T-helper 2 cell treated with Interferon-gamma antibody and Interleukin-4, amounts not matched to agents 100 ng/mL and 5 ng/mL, for 36 hours (primary cell): Measurements from ENCODE around the gene HEPHL1. TPM values are rescaled to one million over a fixed set of nuclear protein-coding genes. Genes with fewer than 3 reads are reported as not detected.
"Not testable (repeated sequence)": the region's sequence is repeated elsewhere in the genome, so short reads cannot be mapped to it uniquely, and the experiment has no call there.

Experiments used
- intact Hi-C: fragments of 100-400 bp; cut with micrococcal nuclease; formaldehyde crosslinking; loops from one replicate; pipeline ENCODE4 v1.15.1; 2023
- total RNA-seq: library from RNA; stranded (reverse); gene quantifications from 2 replicates; pipeline ENCODE4 v1.2.3, GENCODE V29; 2022

Gene HEPHL1
- total RNA-seq, 1 donor from 2014 or later = not detected

DNA sequence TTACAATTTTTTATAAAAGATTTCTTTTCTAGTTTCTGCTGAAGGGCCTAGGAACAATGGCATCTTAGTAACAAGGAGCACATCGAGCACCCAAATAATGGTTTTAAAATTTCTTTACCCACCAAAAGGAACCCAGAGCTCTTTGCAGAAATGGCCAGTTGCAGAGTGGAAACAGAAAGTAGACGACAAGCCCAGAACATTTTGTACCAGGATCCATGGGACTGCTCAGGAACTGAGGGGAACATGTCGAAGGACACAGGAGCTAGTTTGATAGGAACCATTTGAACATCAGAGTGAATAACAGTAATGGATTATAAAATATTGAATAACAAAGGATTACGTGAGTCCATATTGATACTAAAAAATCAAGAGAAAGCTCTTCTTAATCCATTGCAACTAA is 124.8 kb downstream of the HEPHL1 start:
- intact Hi-C loops = no loop called here

DNA sequence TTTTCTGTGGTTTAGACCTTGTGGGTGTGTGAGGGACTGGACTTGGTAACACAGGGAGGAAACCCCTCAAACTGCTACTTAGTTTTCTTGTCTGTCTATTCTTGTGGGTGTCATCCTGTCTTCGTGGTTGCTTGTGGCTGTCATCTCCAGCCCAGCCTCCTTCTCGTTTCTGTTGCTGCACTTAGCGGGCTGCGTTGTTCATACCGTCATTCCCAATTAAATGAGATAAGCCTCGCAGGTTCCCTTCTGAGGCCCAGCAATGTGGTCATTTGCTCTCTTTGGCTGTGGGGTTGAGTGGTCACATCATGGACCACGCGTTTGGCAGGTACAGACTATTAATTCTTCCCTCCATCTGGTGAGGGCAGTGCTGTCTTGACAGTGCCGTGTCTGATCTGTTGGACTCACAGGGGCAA is 126.3 kb downstream of the HEPHL1 start:
- intact Hi-C loops = no loop called here

DNA sequence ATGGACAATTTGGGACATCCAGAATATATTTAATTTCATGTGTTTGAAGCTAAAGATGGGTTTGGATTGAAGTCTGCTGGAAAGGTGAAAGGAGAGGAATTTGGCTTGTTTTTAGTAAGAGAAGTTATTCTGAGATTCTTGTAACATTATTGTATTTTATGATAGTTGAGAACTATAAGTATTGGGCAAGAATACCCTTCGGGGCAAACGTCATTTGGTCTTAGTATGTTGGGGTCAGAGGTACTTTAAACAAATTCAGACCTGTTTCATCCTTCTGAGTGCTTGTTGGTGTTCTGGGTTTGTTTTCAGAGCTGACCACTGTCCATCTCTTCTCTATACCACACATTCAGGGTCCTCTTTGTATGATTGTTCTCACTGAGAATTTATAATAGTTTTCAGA is 127.0 kb downstream of the HEPHL1 start:
- intact Hi-C loops = no loop called here

DNA sequence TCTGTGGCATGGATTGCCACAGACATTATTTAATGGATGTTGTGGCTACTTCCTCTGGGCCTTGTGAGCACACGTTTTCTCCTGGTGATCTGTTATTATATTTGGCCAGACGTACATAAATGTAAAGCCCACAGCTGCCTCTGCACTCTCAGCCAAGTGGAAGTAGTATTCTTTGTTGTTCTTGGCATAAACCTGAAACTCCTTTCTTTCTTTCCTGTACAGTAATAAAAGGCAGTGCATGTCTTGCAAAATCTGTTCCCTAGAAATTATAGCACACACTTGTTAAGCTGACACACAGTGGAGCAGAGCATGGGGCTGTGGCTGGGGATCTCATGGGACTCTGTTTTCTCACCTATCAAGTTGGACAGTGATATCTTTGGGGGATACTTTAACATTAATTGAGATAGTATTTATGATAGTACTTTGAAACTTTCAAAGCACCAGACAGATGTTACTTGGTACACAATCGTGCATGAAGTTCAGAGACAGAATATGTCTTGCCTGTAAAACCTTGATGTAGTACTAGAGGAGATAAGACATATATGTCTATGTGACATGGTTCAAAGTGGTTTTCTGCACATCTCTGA is 128.4 kb downstream of the HEPHL1 start:
- intact Hi-C loops = no loop called here

DNA sequence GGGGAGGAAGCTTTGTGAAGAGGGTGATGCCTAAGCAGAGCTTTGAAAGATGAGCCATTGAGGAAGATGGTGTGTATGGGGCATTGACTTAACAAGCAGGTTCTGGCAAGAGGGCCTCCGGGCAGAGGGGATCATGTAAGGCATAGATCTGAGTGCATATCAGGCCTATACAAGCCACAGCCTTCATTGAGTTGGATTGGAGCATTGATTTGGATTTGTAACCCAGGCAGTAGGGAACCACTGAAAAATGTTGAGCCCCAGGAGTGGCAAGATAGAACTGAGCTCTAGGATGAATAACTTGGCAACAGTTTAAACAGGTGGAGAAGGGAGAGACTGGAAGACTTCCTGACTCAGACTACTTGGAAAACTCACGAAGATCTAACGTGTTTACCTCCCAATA is 128.9 kb downstream of the HEPHL1 start:
- intact Hi-C loops = no loop called here

DNA sequence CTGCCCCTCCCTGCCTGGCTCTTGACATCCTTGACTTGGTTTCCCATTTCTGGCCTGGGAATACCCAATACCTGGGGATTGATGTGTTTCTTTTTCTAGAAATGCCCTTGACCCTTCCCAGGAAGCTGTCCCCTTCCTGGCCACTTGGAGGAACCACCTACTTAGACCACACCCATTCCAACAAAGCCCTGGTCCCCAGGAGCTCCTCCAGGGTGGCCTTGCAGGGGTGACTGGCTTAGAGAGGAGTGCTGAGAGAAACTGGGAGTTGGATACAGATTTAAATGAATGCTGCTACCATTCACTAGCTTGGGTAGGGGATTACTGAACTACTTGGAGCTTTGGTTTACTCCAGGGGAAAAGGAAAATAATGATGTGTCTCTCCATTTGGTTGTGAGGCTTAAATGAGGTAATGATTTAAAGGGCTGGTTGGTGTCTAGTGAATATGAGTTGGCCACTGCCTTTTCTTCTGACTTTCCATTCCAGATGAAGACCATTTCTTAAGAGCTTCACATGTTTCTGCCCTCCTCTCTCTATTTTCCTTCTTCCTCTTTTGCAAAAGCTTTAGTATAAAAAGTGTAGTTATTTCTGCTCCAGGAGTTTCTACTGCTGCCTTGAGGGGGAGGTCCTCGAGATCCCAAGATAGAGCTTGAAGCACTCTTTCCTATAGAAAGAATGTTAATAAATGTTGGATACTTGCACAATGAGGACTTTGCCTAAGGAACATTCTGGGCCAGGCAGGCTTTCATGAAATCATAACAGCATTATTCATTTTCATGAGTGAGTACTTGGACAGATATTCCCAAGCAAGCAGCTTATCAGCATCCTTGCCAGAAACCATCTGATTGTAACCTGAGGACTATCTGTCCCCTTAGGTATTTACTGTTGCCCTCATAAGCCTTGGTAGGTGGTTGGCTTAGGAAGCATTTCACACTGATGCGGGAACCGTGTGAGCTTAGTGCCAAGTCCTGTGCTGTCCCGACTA is 129.8 kb downstream of the HEPHL1 start:
- intact Hi-C loops = no loop called here

DNA sequence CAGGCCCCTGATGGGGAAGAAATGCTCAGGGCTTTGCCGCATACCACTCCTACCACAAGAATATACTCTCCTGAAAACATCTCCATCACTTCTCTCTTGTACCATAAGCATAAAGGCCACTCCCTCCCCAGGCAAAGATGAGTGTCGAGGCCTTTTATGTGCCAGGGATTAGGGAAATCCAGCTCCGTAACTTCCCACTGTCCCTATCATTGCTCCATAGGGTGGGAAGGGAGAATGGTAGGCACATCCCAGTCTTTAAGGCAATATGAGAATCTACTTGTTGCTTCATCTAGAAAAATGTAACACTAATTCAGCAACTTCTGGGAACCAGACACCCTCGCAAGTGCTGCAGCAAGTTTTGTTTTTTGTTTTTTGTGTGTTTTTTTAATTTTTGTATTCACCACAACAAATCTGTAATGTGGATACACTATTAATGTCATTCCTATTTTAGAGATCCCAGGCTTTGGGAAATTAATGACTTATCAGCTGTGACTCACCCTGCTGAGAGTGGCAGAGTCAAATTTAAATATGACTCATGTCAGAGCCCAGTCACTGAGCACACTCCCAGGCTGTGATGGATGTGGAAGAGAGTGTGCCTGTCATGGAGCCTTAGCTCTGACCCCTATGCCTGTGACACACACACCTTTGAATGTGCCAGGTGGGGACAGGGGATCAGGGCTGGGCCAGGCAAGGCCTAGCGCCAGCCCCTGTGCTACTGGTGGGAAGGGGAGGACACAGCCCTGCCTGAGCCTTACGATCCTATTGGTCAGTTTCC is 130.9 kb downstream of the HEPHL1 start:
- intact Hi-C loops = no loop called here

DNA sequence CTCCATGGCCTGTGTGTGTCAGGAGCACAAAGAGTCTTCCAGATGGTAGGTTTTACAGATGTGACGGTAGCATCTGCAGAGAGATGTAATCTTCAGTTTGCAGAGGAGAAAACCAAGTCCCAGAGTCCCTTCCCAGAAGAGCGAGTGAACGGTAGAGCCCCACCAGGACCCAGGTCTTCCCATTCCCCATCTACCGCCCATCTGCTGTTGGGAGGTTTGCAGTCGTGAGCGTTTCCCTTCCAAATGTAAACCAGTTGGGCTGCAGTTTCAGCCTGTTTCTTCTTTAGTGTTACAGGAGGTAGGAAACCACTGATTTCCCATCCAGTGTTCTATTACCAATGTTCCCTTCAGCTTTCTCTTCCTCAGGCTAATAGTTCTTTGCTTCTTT is 131.5 kb downstream of the HEPHL1 start:
- intact Hi-C loops = no loop called here

DNA sequence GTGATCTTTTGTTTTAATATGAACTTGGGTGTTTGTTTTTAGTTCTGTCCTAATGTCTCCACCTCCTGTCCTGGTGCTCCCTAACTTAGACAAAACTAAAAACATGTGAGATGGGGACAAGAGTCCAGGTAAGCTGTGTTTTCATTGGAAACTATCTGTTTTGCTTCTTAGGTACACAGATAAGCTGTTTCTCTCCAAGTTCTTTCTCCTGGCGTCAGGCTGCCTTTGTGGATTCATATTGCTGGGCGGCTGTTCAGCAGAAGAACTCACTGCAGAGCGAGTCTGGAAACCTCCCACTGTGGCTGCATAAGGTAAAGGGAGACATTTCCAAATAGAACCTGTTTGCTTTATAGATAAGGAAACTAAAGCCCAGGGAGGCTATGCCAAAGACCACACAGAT is 132.2 kb downstream of the HEPHL1 start:
- intact Hi-C loops = no loop called here

DNA sequence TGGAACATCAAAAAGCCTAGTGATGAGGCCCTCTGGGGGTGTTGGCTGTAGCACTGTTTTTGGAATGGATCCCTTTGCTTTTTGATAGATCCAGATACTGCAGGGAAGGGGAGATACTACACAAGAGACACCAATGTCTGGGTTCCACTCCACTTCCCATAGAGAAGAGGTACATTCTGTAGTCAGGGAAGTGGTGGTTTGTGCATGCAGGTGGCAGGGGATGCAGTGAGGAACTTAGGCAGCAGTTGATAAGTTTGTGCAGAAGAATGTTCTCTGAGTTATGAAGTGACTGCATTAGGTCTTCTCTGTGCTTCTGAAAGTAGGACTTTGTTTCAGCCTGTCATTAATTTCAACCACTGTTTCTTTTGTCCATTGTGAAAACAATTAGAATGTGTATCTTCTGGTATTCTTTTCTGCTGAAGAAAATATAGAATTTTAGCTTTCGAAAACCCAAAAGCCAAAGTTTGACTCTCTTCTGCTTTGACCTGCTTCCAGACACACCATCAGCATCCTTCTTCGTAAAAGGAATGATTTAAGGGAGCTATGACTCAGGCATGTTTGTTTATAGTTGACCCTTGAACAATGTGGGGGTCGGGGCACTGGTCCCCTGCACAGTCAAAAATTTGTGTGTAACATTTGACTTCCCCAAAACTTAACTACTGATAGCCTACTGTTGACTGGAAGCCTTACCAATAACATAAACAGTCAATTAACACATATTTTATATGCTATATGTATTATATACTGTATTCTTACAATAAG is 133.1 kb downstream of the HEPHL1 start:
- intact Hi-C loops = no loop called here

DNA sequence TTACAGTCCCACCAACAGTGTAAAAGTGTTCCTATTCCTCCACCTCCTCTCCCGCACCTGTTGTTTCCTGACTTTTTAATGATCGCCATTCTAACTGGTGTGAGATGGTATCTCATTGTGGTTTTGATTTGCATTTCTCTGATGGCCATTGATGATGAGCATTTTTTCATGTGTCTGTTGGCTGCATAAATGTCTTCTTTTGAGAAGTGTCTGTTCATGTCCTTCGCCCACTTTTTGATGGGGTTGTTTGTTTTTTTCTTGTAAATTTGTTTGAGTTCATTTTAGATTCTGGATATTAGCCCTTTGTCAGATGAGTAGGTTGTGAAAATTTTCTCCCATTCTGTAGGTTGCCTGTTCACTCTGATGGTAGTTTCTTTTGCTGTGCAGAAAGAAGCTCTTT is 136.2 kb downstream of the HEPHL1 start:
- intact Hi-C loops = not testable (repeated sequence)

Other genes starting within 250 kb of the HEPHL1 start
- gene MED17, start 237.1 kb upstream of the HEPHL1 start, total RNA-seq = 44.6 and 48.7 TPM in 2 replicates
- gene VSTM5, start 170.7 kb upstream of the HEPHL1 start, total RNA-seq = not detected in 2 replicates
- 13.5 and 14.0 TPM in 2 replicates for gene PANX1, start 107.5 kb downstream of the HEPHL1 start, total RNA-seq